ENCODE data around the gene TRAF2.

The TRAF2 gene

GRCh38 chr9:136847826-136848392, 38.4 kb upstream of the TRAF2 start:
- Histone ChIP-seq H3K27me3 (ENCODE audit: control insufficient read depth in 1 of 2, insufficient read depth in 2 of 2, low read length in 2 of 2) (peaks cover 0 to 9% of the 10 kb centered on the region in 2 donors), H3K27ac (ENCODE audit: low read depth, low read length) (peak overlapping the region; percentile 94), H3K9me3 (ENCODE audit: control insufficient read depth in 1 of 2, low read length in 2 of 2) (no peaks in the 10 kb centered on the region), H3K36me3 (ENCODE audit: control insufficient read depth in 1 of 2, insufficient read depth in 2 of 2, low read length in 2 of 2) (no peaks in the 10 kb centered on the region), H3K4me1 (ENCODE audit: control insufficient read depth in 1 of 2, insufficient read depth in 2 of 2, low read length in 2 of 2) (peaks cover 34 to 46% of the 10 kb centered on the region in 2 donors), H3K4me3 (ENCODE audit: low read depth in 1 of 2, low read length in 2 of 2) (peak overlapping the region; percentile 86 to 93), H3K9ac (ENCODE audit: low read depth in 1 of 2, low read length in 2 of 2) (peak overlapping the region; percentile 65 to 88)

DNA sequence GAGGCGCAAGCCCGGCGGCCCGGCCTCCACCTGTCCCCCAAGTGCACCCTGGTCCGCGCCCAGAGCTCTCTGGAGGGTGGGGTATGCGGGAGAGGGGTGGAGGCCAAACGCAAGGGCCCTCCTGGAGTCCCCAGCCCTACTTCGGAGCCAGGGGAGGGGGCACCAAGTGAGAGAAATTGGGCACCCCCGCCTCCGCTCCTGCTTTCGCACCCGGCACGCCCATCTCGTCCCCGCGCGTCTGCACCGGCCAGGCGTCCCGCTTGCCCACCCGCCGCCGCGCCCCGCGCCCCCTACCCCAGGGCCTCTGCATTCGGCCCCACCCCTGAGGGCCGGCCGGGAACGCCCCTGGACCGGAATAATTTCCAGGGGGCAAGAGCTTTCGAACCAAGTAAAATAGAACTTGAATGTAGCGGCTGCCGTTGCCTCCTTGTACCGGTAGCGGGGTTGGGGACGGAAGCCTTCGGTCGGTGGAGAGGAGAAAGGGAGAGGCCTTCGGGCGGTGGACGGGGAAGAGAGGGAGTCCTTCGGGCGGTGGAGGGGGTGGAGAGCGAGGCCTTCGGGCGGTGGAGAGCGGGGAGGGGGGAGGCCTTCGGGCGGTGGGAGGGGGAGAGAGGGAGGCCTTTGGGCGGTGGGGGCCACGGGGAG, 37.8 kb upstream of the TRAF2 start:
- H3K4me1 ChIP-seq (ENCODE audit: control insufficient read depth in 1 of 2, insufficient read depth in 2 of 2, low read length in 2 of 2), result peaks cover 29 to 40% of the 10 kb centered on the region in 2 donors
- peak overlapping the region; percentile 94 for H3K27ac ChIP-seq (ENCODE audit: low read depth, low read length)
- no peaks in the 10 kb centered on the region for H3K36me3 ChIP-seq (ENCODE audit: control insufficient read depth in 1 of 2, insufficient read depth in 2 of 2, low read length in 2 of 2)
- H3K27me3 ChIP-seq (ENCODE audit: control insufficient read depth in 1 of 2, insufficient read depth in 2 of 2, low read length in 2 of 2), result peaks cover 0 to 9% of the 10 kb centered on the region in 2 donors
- H3K4me3 ChIP-seq (ENCODE audit: low read depth in 1 of 2, low read length in 2 of 2), result peak overlapping the region; percentile 86 to 93
- H3K9ac ChIP-seq (ENCODE audit: low read depth in 1 of 2, low read length in 2 of 2), result peak overlapping the region; percentile 65 to 88
- no peaks in the 10 kb centered on the region for H3K9me3 ChIP-seq (ENCODE audit: control insufficient read depth in 1 of 2, low read length in 2 of 2)

- H3K27ac ChIP-seq (ENCODE audit: low read depth, low read length), result peak within 1 kb of the TSS; percentile 94
- H3K4me3 ChIP-seq (ENCODE audit: low read depth in 1 of 2, low read length in 2 of 2), result peak within 1 kb of the TSS; percentile 86 to 93
- H3K9ac ChIP-seq (ENCODE audit: low read depth in 1 of 2, low read length in 2 of 2), result peak within 1 kb of the TSS; percentile 65 to 88
- H3K27me3 ChIP-seq (ENCODE audit: control insufficient read depth in 1 of 2, insufficient read depth in 2 of 2, low read length in 2 of 2), result peaks cover 0 to 9% of the 10 kb centered on the region in 2 donors
- H3K9me3 ChIP-seq (ENCODE audit: control insufficient read depth in 1 of 2, low read length in 2 of 2), result no peaks in the 10 kb centered on the region
- H3K4me1 ChIP-seq (ENCODE audit: control insufficient read depth in 1 of 2, insufficient read depth in 2 of 2, low read length in 2 of 2), result peaks cover 29 to 38% of the 10 kb centered on the region in 2 donors
- no peaks in the 10 kb centered on the region for H3K36me3 ChIP-seq (ENCODE audit: control insufficient read depth in 1 of 2, insufficient read depth in 2 of 2, low read length in 2 of 2)
Observed at GRCh38 chr9:136849038-136849959, 37.0 kb upstream of the TRAF2 start, which contains the start of gene PHPT1. Gene PHPT1, plus strand, starts transcription at chr9:136849409. Its CDS starts 22 bp downstream, at chr9:136849431.

- no peaks in the 10 kb centered on the region for H3K9me3 ChIP-seq (ENCODE audit: control insufficient read depth in 1 of 2, low read length in 2 of 2)
- H3K27me3 ChIP-seq (ENCODE audit: control insufficient read depth in 1 of 2, insufficient read depth in 2 of 2, low read length in 2 of 2), result peaks cover 0 to 8% of the 10 kb centered on the region in 2 donors
- peak overlapping the region; percentile 36 for H3K27ac ChIP-seq (ENCODE audit: low read depth, low read length)
- H3K36me3 ChIP-seq (ENCODE audit: control insufficient read depth in 1 of 2, insufficient read depth in 2 of 2, low read length in 2 of 2), result no peaks in the 10 kb centered on the region
- H3K4me1 ChIP-seq (ENCODE audit: control insufficient read depth in 1 of 2, insufficient read depth in 2 of 2, low read length in 2 of 2), result peaks cover 29 to 42% of the 10 kb centered on the region in 2 donors
- peak overlapping the region; percentile 86 to 93 for H3K4me3 ChIP-seq (ENCODE audit: low read depth in 1 of 2, low read length in 2 of 2)
- peak overlapping the region; percentile 58 to 88 for H3K9ac ChIP-seq (ENCODE audit: low read depth in 1 of 2, low read length in 2 of 2)
Observed at GRCh38 chr9:136849960-136850865, 36.1 kb upstream of the TRAF2 start.

DNA sequence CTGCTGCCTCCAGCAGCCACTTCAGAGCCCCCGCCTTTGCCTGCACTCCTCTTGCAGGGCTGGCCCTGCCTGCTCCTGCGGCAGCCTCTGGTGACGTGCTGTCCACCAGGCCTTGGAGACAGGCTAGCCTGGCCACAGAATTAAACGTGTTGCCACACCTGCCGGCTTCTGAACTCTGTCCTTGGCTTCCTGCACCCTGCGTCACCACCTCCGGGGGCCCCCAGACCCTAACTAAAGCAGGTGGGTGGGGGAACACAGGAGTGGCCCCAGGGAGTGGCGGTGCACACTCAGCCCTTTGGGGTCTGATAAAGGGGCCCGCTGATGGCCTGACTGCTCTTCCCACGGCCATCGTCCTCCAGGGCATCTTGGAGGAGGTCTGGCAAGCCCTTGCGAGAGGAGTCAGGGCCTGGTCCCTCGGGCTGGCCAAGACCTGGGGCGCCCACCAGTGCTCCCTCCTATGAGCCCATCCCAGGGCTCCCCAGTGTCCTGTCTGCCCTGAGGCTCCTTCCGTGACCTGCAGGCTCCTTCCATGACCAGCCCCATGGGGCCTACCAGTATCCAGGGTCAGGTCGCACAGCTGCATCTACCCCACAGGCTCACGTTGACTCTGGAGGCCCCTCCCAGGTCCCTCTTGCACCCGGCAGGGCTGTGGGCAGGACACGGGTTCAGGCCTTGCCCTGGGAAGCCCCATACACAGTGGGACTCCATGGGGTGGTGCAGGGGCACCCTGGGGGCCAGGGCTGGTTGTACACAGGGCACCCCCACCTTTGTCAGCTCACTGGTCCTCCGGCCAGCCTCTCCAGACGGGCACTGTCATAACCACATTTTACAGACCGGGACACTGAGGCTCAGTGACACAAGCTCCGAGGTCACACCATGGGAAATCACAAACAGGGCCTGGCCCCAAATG, 35.2 kb upstream of the TRAF2 start:
- Histone ChIP-seq H3K27me3 (ENCODE audit: control insufficient read depth in 1 of 2, insufficient read depth in 2 of 2, low read length in 2 of 2) (peaks cover 0 to 4% of the 10 kb centered on the region in 2 donors), H3K4me1 (ENCODE audit: control insufficient read depth in 1 of 2, insufficient read depth in 2 of 2, low read length in 2 of 2) (peaks cover 29 to 45% of the 10 kb centered on the region in 2 donors), H3K36me3 (ENCODE audit: control insufficient read depth in 1 of 2, insufficient read depth in 2 of 2, low read length in 2 of 2) (no peaks in the 10 kb centered on the region), H3K9ac (ENCODE audit: low read depth in 1 of 2, low read length in 2 of 2) (no peak overlapping the region), H3K9me3 (ENCODE audit: control insufficient read depth in 1 of 2, low read length in 2 of 2) (no peaks in the 10 kb centered on the region), H3K4me3 (ENCODE audit: low read depth in 1 of 2, low read length in 2 of 2) (no peak overlapping the region), H3K27ac (ENCODE audit: low read depth, low read length) (no peak overlapping the region)

DNA sequence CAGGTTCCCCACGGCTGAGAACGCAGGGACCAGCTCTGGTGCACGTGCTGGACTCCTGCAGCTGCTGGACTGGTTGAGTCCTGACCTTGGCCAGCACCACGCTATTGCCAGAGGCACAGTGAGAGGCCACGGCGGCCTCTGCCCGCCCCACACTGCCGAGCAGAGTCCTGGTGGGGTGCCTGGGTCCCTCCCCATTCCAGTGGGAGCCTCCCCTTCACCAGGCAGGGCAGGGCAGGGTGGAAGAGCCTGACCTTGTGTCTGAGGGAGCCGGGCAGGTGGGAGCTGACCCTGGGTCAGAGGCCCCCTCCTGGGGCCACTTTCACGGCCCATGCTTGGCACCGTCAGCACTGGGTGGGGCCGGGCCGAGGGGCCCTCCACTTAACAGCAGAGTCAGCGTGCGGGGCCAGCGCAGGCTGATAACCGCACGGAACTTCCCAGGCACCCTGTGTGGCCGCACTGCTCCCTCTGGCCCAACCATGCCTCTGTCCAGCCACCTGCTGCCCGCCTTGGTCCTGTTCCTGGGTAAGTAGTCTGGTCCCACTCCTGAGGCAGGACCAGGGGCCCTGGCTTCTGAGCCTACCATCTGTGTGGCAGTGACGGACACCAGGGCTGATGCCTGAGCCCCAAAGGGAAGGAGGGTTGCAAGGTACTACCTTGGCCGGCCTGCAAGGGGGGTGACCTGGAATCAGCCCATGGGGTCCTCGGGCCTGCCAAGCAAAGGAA, 34.2 kb upstream of the TRAF2 start, which contains the start of gene MAMDC4:
TSS of gene MAMDC4 (plus strand) at position 406 of the 723 bp plus-strand sequence. CDS start at position 477, 71 bp downstream.
- Histone ChIP-seq H3K4me1 (ENCODE audit: control insufficient read depth in 1 of 2, insufficient read depth in 2 of 2, low read length in 2 of 2) (peaks cover 35 to 47% of the 10 kb centered on the region in 2 donors), H3K27ac (ENCODE audit: low read depth, low read length) (no peak within 1 kb of the TSS), H3K9ac (ENCODE audit: low read depth in 1 of 2, low read length in 2 of 2) (no peak within 1 kb of the TSS), H3K27me3 (ENCODE audit: control insufficient read depth in 1 of 2, insufficient read depth in 2 of 2, low read length in 2 of 2) (no peaks in the 10 kb centered on the region), H3K36me3 (ENCODE audit: control insufficient read depth in 1 of 2, insufficient read depth in 2 of 2, low read length in 2 of 2) (no peaks in the 10 kb centered on the region), H3K9me3 (ENCODE audit: control insufficient read depth in 1 of 2, low read length in 2 of 2) (no peaks in the 10 kb centered on the region), H3K4me3 (ENCODE audit: low read depth in 1 of 2, low read length in 2 of 2) (no peak within 1 kb of the TSS)

DNA sequence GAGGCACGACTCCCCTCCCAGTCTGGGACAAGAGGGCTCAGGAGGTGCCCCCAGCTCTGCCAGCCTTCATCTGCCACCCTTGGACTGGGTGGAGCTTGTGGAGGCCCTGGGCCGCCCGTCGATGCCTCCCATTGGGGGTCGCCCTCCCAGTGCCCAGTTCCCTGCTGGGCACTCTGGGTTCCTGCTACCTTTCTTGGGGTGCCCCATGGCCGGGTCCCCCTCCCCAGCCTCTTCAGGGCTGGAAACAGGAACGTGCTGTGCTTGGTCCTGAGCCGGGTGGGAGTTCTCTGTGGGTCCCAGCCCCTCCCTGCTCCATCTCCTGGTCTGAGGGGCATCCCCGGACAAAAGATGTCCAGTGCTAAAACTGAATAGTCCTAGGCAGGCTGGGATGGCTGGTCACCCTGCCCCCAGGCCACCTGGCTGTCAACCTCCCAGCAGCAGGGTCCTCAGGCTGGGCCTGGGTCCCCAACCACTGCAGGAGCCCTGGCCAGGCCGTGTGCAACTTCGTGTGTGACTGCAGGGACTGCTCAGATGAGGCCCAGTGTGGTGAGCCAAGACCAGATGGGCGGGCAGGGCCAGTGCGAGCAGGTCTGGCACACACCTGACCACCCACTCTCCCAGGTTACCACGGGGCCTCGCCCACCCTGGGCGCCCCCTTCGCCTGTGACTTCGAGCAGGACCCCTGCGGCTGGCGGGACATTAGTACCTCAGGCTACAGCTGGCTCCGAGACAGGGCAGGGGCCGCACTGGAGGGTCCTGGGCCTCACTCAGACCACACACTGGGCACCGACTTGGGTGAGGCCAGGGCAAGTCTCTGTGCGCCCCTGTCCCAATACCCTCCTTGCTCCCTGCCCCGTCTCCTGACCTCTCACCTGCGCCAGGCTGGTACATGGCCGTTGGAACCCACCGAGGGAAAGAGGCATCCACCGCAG, 33.4 kb upstream of the TRAF2 start:
- Histone ChIP-seq H3K4me3 (ENCODE audit: low read depth in 1 of 2, low read length in 2 of 2) (no peak overlapping the region), H3K36me3 (ENCODE audit: control insufficient read depth in 1 of 2, insufficient read depth in 2 of 2, low read length in 2 of 2) (no peaks in the 10 kb centered on the region), H3K9me3 (ENCODE audit: control insufficient read depth in 1 of 2, low read length in 2 of 2) (no peaks in the 10 kb centered on the region), H3K4me1 (ENCODE audit: control insufficient read depth in 1 of 2, insufficient read depth in 2 of 2, low read length in 2 of 2) (peaks cover 43 to 50% of the 10 kb centered on the region in 2 donors), H3K9ac (ENCODE audit: low read depth in 1 of 2, low read length in 2 of 2) (no peak overlapping the region), H3K27ac (ENCODE audit: low read depth, low read length) (no peak overlapping the region), H3K27me3 (ENCODE audit: control insufficient read depth in 1 of 2, insufficient read depth in 2 of 2, low read length in 2 of 2) (no peaks in the 10 kb centered on the region)

Data from duodenal mucosa (tissue), 2 donors.